HepG2 (cell line): Measurements from ENCODE around the gene RBBP8NL. TPM values are rescaled to one million over a fixed set of nuclear protein-coding genes. Genes with fewer than 3 reads are reported as not detected.

Source experiments
- ZBTB4 ChIP-seq: sonication (generic); formaldehyde crosslinking; IDR thresholded peaks from 2 replicates; pipeline ENCODE4 v1.4.0; 2020; ENCODE audit warnings: missing genetic modification reagents, mild to moderate bottlenecking, borderline replicate concordance
- ZNF660 ChIP-seq: sonication (generic); formaldehyde crosslinking; IDR thresholded peaks from 2 replicates; pipeline ENCODE4 v1.5.1; 2020; ENCODE audit warnings: mild to moderate bottlenecking, low read depth, missing genetic modification reagents, borderline replicate concordance
- ZNF883 ChIP-seq: sonication (generic); formaldehyde crosslinking; IDR thresholded peaks from 2 replicates; pipeline ENCODE4 v1.5.1; 2020; ENCODE audit warnings: mild to moderate bottlenecking, missing genetic modification reagents; ENCODE audit errors: not compliant biosample characterization
- ZSCAN9 ChIP-seq: IDR thresholded peaks from 2 replicates; pipeline ENCODE4 v1.6.1; 2016; ENCODE audit warnings: borderline replicate concordance
- polyA plus RNA-seq, 8 experiments: library from polyadenylated mRNA; depleted of rRNA in 3 of 8; stranded (reverse) in 7 of 8; unstranded in 1 of 8; fragments of >200 nt; fragmentation: Illumina TruSeq in 4 of 8; extraction: Trizol in 4 of 8; gene quantifications; 2 replicates each; pipeline versions ENCODE4 v1.2.1 to v1.2.3, GENCODE V29; 2011 to 2016; ENCODE audit warnings: low read depth in 4 of 8, missing spikeins in 1 of 8, mixed read lengths in 1 of 8; ENCODE audit not compliant: insufficient read depth in 1 of 8
- total RNA-seq, 5 experiments: library from RNA; depleted of rRNA; stranded (reverse); fragments of >200 nt; fragmentation: Illumina TruSeq; extraction: Trizol; gene quantifications; 2 replicates each; pipeline ENCODE4 v1.2.3, GENCODE V29; 2016; ENCODE audit warnings: low read depth in 1 of 5
- TF ChIP-seq, protein P1 (sequence below), 2 experiments: sonication (generic) in 1 of 2; formaldehyde crosslinking in 1 of 2; IDR thresholded peaks; 2 replicates each; pipeline versions ENCODE4 v1.4.0 to v1.6.1; 2016 to 2020; ENCODE audit warnings: borderline replicate concordance in 1 of 2, low read depth in 1 of 2, mild to moderate bottlenecking in 1 of 2, missing genetic modification reagents in 1 of 2
- TF ChIP-seq, protein P2 (sequence below): fragments of 450-650 bp; IDR thresholded peaks from 2 replicates; pipeline ENCODE4 v1.6.1; 2017
- TF ChIP-seq, protein P3 (sequence below): sonication (generic); formaldehyde crosslinking; IDR thresholded peaks from 2 replicates; pipeline ENCODE4 v1.9.0; 2022; ENCODE audit warnings: missing genetic modification reagents, mild to moderate bottlenecking, borderline replicate concordance

Gene RBBP8NL
- total and polyA plus RNA-seq, 2 of the 13 experiments (the other 11 are each of a cell fraction or from before 2014, with no cell fraction given): 0.69 to 0.86 TPM

GRCh38 chr20:62451970-62452369 lies 24.6 kb upstream of the RBBP8NL start (continued):
- TF ChIP-seq, protein P1, sequence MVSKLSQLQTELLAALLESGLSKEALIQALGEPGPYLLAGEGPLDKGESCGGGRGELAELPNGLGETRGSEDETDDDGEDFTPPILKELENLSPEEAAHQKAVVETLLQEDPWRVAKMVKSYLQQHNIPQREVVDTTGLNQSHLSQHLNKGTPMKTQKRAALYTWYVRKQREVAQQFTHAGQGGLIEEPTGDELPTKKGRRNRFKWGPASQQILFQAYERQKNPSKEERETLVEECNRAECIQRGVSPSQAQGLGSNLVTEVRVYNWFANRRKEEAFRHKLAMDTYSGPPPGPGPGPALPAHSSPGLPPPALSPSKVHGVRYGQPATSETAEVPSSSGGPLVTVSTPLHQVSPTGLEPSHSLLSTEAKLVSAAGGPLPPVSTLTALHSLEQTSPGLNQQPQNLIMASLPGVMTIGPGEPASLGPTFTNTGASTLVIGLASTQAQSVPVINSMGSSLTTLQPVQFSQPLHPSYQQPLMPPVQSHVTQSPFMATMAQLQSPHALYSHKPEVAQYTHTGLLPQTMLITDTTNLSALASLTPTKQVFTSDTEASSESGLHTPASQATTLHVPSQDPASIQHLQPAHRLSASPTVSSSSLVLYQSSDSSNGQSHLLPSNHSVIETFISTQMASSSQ (IDR thresholded peaks at IDR 0.05; ENCODE audit: low read depth): no peak
- TF ChIP-seq, protein P1 (CRISPR knock-in tag; IDR thresholded peaks at IDR 0.05; ENCODE audit: borderline replicate concordance): no peak
- TF ChIP-seq ZNF883 (CRISPR knock-in tag) (no peak), ZSCAN9 (CRISPR knock-in tag) (no peak), ZBTB4 (CRISPR knock-in tag) (no peak), ZNF660 (CRISPR knock-in tag) (no peak)
- TF ChIP-seq, protein P2, sequence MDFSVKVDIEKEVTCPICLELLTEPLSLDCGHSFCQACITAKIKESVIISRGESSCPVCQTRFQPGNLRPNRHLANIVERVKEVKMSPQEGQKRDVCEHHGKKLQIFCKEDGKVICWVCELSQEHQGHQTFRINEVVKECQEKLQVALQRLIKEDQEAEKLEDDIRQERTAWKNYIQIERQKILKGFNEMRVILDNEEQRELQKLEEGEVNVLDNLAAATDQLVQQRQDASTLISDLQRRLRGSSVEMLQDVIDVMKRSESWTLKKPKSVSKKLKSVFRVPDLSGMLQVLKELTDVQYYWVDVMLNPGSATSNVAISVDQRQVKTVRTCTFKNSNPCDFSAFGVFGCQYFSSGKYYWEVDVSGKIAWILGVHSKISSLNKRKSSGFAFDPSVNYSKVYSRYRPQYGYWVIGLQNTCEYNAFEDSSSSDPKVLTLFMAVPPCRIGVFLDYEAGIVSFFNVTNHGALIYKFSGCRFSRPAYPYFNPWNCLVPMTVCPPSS: 0 out of 2 replicates have a peak, but pooled peaks have one; percentile 78
- TF ChIP-seq, protein P3, sequence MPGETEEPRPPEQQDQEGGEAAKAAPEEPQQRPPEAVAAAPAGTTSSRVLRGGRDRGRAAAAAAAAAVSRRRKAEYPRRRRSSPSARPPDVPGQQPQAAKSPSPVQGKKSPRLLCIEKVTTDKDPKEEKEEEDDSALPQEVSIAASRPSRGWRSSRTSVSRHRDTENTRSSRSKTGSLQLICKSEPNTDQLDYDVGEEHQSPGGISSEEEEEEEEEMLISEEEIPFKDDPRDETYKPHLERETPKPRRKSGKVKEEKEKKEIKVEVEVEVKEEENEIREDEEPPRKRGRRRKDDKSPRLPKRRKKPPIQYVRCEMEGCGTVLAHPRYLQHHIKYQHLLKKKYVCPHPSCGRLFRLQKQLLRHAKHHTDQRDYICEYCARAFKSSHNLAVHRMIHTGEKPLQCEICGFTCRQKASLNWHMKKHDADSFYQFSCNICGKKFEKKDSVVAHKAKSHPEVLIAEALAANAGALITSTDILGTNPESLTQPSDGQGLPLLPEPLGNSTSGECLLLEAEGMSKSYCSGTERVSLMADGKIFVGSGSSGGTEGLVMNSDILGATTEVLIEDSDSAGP (CRISPR knock-in tag): no peak
